Brain microvascular endothelial cell (primary cell): ENCODE data around the gene ATRX.
"Not testable (repeated sequence)": the region's sequence is repeated elsewhere in the genome, so short reads cannot be mapped to it uniquely, and the experiment has no call there.

Source experiments
- DNase-seq: peaks from one replicate; pipeline ENCODE4 v3.0.0-alpha.2; 2020
- H3K27ac ChIP-seq: fragments of 250-450 bp; sonication (Bioruptor Pico); 2 replicates; pipeline ENCODE4 v1.5.1; 2020; ENCODE audit warnings: mild to moderate bottlenecking, moderate library complexity
- H3K27me3 ChIP-seq: fragments of 250-450 bp; sonication (Bioruptor Pico); replicated peaks from 2 replicates; pipeline ENCODE4 v1.5.1; 2020; ENCODE audit warnings: mild to moderate bottlenecking
- H3K36me3 ChIP-seq: fragments of 250-450 bp; sonication (Bioruptor Pico); replicated peaks from 2 replicates; pipeline ENCODE4 v1.5.1; 2020; ENCODE audit warnings: mild to moderate bottlenecking
- H3K4me3 ChIP-seq: 2 replicates; pipeline ENCODE4 v1.5.1; 2011; ENCODE audit warnings: low read depth, mild to moderate bottlenecking, control low read depth, low read length, moderate library complexity
- CTCF ChIP-seq: IDR thresholded peaks from 2 replicates; pipeline ENCODE4 v1.5.1; 2011; ENCODE audit warnings: low read depth, mild to moderate bottlenecking, moderate library complexity, low read length, control low read depth, inconsistent platforms; ENCODE audit errors: missing control alignments
- in situ Hi-C: cut with HindIII; loops from 2 replicates; pipeline ENCODE4 v1.10.0; 2017; ENCODE audit warnings: low sequenced_read_pairs, low pct_ligation_motif_present

ATRX gene

GRCh38 chrX:77622672-77623071, 163.3 kb downstream of the ATRX start:
- no peak for DNase-seq
- Histone ChIP-seq H3K36me3 (no peaks in the 10 kb centered on the region), H3K27ac (no peak overlapping the region), H3K27me3 (no peaks in the 10 kb centered on the region), H3K4me3 (no peak overlapping the region)
- in situ Hi-C loops = no loop called here
- TF ChIP-seq CTCF = no peak

GRCh38 chrX:77622233-77622632, 163.8 kb downstream of the ATRX start:
- Histone ChIP-seq H3K4me3 (no peak overlapping the region), H3K27me3 (no peaks in the 10 kb centered on the region), H3K27ac (no peak overlapping the region), H3K36me3 (no peaks in the 10 kb centered on the region)
- in situ Hi-C loops = no loop called here
- no peak for TF ChIP-seq CTCF
- DNase-seq = no peak

GRCh38 chrX:77621453-77621852, 164.6 kb downstream of the ATRX start:
- H3K27ac ChIP-seq, H3K4me3 ChIP-seq, H3K27me3 ChIP-seq, in situ Hi-C loops, DNase-seq, H3K36me3 ChIP-seq: not testable (repeated sequence)

GRCh38 chrX:77617206-77617605, 168.8 kb downstream of the ATRX start:
- Histone ChIP-seq H3K36me3 (peaks cover 2% of the 10 kb centered on the region), H3K27ac (no peak overlapping the region), H3K27me3 (no peaks in the 10 kb centered on the region), H3K4me3 (no peak overlapping the region)
- TF ChIP-seq CTCF = no peak
- in situ Hi-C loops = no loop called here
- DNase-seq = no peak

- DNase-seq = no peak
- in situ Hi-C loops = no loop called here
- Histone ChIP-seq H3K27me3 (no peaks in the 10 kb centered on the region), H3K36me3 (no peaks in the 10 kb centered on the region), H3K27ac (no peak overlapping the region), H3K4me3 (no peak overlapping the region)
- TF ChIP-seq CTCF = no peak
Observed at GRCh38 chrX:77603635-77604336, 182.2 kb downstream of the ATRX start.

- no peak overlapping the region for H3K4me3 ChIP-seq
- no peak for TF ChIP-seq CTCF
- no peaks in the 10 kb centered on the region for H3K36me3 ChIP-seq
- H3K27ac ChIP-seq = no peak overlapping the region
- no peaks in the 10 kb centered on the region for H3K27me3 ChIP-seq
- in situ Hi-C loops = no loop called here
- DNase-seq = no peak
Observed at GRCh38 chrX:77597511-77597910, 188.5 kb downstream of the ATRX start.
